Measurements from ENCODE around the gene YIPF6. TPM values are rescaled to one million over a fixed set of nuclear protein-coding genes. Genes with fewer than 3 reads are reported as not detected.
"Not testable (repeated sequence)": the region's sequence is repeated elsewhere in the genome, so short reads cannot be mapped to it uniquely, and the experiment has no call there.

YIPF6 gene, protein sequence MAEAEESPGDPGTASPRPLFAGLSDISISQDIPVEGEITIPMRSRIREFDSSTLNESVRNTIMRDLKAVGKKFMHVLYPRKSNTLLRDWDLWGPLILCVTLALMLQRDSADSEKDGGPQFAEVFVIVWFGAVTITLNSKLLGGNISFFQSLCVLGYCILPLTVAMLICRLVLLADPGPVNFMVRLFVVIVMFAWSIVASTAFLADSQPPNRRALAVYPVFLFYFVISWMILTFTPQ
- total RNA-seq (2014; rRNA removed; shearing (Covaris generic)), result 21.3 and 32.0 TPM in 2 replicates

DNA sequence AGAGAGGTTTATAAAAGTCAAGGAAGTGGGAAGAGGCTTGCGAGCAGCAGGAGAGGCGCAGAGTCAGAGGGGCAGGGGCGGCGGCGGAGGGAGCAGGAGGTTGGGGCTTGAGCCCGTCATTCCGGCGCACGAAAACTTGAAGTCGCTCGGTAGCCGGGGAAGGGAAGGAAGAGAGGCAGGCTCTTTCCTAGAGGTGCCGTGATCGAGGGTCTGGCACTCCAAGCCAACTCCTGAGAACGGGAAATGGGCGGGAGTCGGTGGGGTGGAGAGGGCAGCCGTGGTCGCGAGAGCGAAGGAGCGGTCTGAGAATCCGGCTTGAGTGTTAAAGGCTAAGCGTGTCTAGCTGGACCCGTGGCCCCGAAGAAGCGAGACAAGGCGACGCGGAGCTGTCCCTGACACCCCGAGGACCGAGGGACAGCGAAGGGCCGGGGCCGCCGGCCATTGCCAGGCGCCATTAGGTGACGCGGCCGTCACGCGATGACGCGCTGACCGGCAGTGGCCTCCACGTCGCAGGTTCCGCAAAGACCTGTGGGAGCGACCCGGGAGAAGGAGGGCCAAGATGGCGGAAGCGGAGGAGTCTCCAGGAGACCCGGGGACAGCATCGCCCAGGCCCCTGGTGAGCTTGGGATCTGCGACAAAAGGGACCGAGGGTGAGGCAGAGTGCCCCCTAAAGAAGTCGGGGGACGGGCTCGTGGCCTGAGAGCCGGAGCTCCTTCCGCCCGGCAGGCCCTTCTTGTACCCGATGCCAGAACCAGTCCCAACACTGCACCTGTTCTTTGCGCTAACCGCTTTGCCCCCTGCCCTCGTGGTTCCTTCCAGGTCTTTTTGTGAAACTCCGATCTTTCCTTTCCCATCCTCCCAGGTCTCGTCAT is at the start of gene YIPF6:
Gene YIPF6 (plus strand): TSS at position 544 of the 872 bp plus-strand sequence. CDS start 16 bp downstream, at position 560.
- peaks cover 3% of the 10 kb centered on the region; the same call in 1 of the 2 replicates for H3K4me1 ChIP-seq (replicated peaks)
- DNase-seq (ENCODE audit: low read depth in 1 of 2, low spot score in 2 of 2), result peak; percentile 77 to 83
- no peaks in the 10 kb centered on the region for H3K27me3 ChIP-seq (replicated peaks)
- H3K9me3 ChIP-seq (replicated peaks), result no peaks in the 10 kb centered on the region
- peaks cover 13% of the 10 kb centered on the region for H3K36me3 ChIP-seq
- H3K4me3 ChIP-seq, result peak within 1 kb of the TSS; percentile 83
- peak within 1 kb of the TSS; percentile 99 for H3K27ac ChIP-seq

GRCh38 chrX:68451720-68452119 is 47.1 kb upstream of the YIPF6 start:
- no peaks in the 10 kb centered on the region for H3K9me3 ChIP-seq (replicated peaks)
- no peak for DNase-seq (ENCODE audit: low read depth in 1 of 2, low spot score in 2 of 2)
- H3K36me3 ChIP-seq, result no peaks in the 10 kb centered on the region
- no peak overlapping the region for H3K27ac ChIP-seq
- H3K4me3 ChIP-seq, result no peak overlapping the region
- H3K4me1 ChIP-seq (replicated peaks), result no peaks in the 10 kb centered on the region; the same call in 1 of the 2 replicates
- H3K27me3 ChIP-seq (replicated peaks), result no peaks in the 10 kb centered on the region

- Histone ChIP-seq H3K4me3 (no peak overlapping the region), H3K9me3 (replicated peaks) (no peaks in the 10 kb centered on the region), H3K4me1 (replicated peaks) (no peaks in the 10 kb centered on the region; the same call in 1 of the 2 replicates), H3K27ac (no peak overlapping the region), H3K27me3 (replicated peaks) (no peaks in the 10 kb centered on the region), H3K36me3 (no peaks in the 10 kb centered on the region)
- DNase-seq (ENCODE audit: low read depth in 1 of 2, low spot score in 2 of 2), result no peak
These were observed 44.2 kb upstream of the YIPF6 start for GRCh38 chrX:68454476-68455150.

DNA sequence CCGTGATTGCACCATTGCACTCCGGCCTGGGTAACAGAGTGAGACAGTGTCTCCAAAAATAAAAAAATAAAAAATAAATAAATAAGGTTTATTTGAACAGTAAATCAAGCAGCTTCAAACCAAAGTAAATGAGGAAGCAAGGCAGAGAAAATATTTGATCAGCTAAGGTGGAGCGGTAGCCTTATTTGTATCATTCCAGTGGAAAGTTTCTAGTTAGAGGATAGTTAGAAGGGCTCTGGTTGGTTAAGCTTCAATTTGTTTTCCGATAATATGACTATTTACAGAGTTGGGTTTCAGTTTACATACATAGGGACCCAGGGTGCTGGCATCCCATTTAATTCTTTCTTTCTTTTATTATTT is 43.7 kb upstream of the YIPF6 start:
- no peak overlapping the region for H3K27ac ChIP-seq
- H3K9me3 ChIP-seq (replicated peaks), result no peaks in the 10 kb centered on the region
- H3K36me3 ChIP-seq, result no peaks in the 10 kb centered on the region
- no peak overlapping the region for H3K4me3 ChIP-seq
- no peaks in the 10 kb centered on the region for H3K27me3 ChIP-seq (replicated peaks)
- H3K4me1 ChIP-seq (replicated peaks), result no peaks in the 10 kb centered on the region; the same call in 1 of the 2 replicates
- DNase-seq (ENCODE audit: low read depth in 1 of 2, low spot score in 2 of 2), result no peak

GRCh38 chrX:68461093-68461492 is 37.8 kb upstream of the YIPF6 start:
- Histone ChIP-seq H3K4me3 (no peak overlapping the region), H3K36me3 (no peaks in the 10 kb centered on the region), H3K4me1 (replicated peaks) (peaks cover 18% of the 10 kb centered on the region), H3K9me3 (replicated peaks) (no peaks in the 10 kb centered on the region), H3K27ac (peak overlapping the region; percentile 88), H3K27me3 (replicated peaks) (no peaks in the 10 kb centered on the region)
- DNase-seq (ENCODE audit: low read depth in 1 of 2, low spot score in 2 of 2), result peak in 1 of 2 experiments; percentile 9

GRCh38 chrX:68461576-68461975 is 37.3 kb upstream of the YIPF6 start:
- H3K4me1 ChIP-seq (replicated peaks), result peaks cover 18% of the 10 kb centered on the region
- no peaks in the 10 kb centered on the region for H3K27me3 ChIP-seq (replicated peaks)
- H3K9me3 ChIP-seq (replicated peaks), result no peaks in the 10 kb centered on the region
- peak in 1 of 2 experiments; percentile 19 for DNase-seq (ENCODE audit: low read depth in 1 of 2, low spot score in 2 of 2)
- H3K27ac ChIP-seq, result peak overlapping the region; percentile 88
- no peaks in the 10 kb centered on the region for H3K36me3 ChIP-seq
- no peak overlapping the region for H3K4me3 ChIP-seq

DNA sequence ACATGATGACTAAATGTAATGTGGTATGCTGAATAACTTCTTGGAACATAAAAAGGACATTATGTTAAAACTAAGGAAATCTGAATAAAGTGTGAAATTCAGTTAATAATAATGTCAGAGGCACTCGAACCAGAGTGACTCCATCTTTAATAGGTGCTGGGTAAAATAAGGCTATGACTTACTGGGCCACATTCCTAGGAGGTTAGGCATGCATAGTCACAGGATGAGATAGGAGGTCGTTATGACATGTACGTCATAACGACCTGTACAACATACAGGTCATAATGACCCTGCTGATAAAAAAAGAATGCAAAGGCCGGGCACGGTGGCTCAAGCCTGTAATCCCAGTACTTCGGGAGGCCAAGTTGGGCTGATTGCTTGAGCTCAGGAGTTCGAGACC is 36.7 kb upstream of the YIPF6 start:
- no peaks in the 10 kb centered on the region for H3K27me3 ChIP-seq (replicated peaks)
- H3K4me1 ChIP-seq (replicated peaks), result peaks cover 18% of the 10 kb centered on the region
- no peaks in the 10 kb centered on the region for H3K36me3 ChIP-seq
- DNase-seq (ENCODE audit: low read depth in 1 of 2, low spot score in 2 of 2), result peak in 1 of 2 experiments; percentile 12
- H3K4me3 ChIP-seq, result no peak overlapping the region
- peak overlapping the region; percentile 88 for H3K27ac ChIP-seq
- no peaks in the 10 kb centered on the region for H3K9me3 ChIP-seq (replicated peaks)

DNA sequence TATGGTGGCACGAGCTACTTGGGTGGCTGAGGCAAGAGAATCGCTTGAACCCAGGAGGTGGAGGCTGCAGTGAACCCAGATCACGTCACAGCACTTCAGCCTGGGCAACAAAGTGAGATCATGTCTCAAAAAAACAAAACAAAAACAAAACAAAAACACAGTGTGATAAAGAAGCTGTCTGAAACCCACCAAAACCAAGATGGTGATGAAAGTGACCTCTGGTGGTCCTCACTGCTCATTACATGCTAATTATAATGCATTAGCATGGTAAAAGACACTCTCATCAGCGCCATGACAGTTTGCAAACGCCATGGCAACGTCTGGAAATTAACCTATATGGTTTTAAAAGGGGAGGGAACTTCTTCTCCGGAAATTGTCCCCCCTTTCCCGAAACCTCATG is 36.2 kb upstream of the YIPF6 start:
- Histone ChIP-seq H3K9me3 (replicated peaks) (no peaks in the 10 kb centered on the region), H3K27ac (peak overlapping the region; percentile 88), H3K36me3 (no peaks in the 10 kb centered on the region), H3K27me3 (replicated peaks) (no peaks in the 10 kb centered on the region), H3K4me1 (replicated peaks) (peaks cover 18% of the 10 kb centered on the region), H3K4me3 (no peak overlapping the region)
- DNase-seq (ENCODE audit: low read depth in 1 of 2, low spot score in 2 of 2), result peak in 1 of 2 experiments; percentile 56

- Histone ChIP-seq H3K4me1 (replicated peaks) (peaks cover 18% of the 10 kb centered on the region), H3K9me3 (replicated peaks) (no peaks in the 10 kb centered on the region), H3K27me3 (replicated peaks) (no peaks in the 10 kb centered on the region), H3K27ac (no peak overlapping the region), H3K36me3 (no peaks in the 10 kb centered on the region), H3K4me3 (no peak overlapping the region)
- DNase-seq (ENCODE audit: low read depth in 1 of 2, low spot score in 2 of 2), result no peak
These were observed 35.0 kb upstream of the YIPF6 start for GRCh38 chrX:68463880-68464279.

- Histone ChIP-seq H3K36me3 (no peaks in the 10 kb centered on the region), H3K4me3 (no peak overlapping the region), H3K9me3 (replicated peaks) (no peaks in the 10 kb centered on the region), H3K27me3 (replicated peaks) (no peaks in the 10 kb centered on the region), H3K27ac (no peak overlapping the region), H3K4me1 (replicated peaks) (peaks cover 18% of the 10 kb centered on the region)
- DNase-seq (ENCODE audit: low read depth in 1 of 2, low spot score in 2 of 2), result no peak
These were observed 34.1 kb upstream of the YIPF6 start for GRCh38 chrX:68464796-68465195.

- Histone ChIP-seq H3K36me3 (no peaks in the 10 kb centered on the region), H3K27me3 (replicated peaks) (no peaks in the 10 kb centered on the region), H3K9me3 (replicated peaks) (no peaks in the 10 kb centered on the region), H3K4me3 (no peak overlapping the region), H3K27ac (no peak overlapping the region), H3K4me1 (replicated peaks) (no peaks in the 10 kb centered on the region)
- DNase-seq (ENCODE audit: low read depth in 1 of 2, low spot score in 2 of 2), result no peak
These were observed 17.9 kb upstream of the YIPF6 start for GRCh38 chrX:68480969-68481368.

GRCh38 chrX:68486198-68486597 is 12.7 kb upstream of the YIPF6 start:
- not testable (repeated sequence) for H3K4me3 ChIP-seq; H3K4me1 ChIP-seq (replicated peaks); H3K27ac ChIP-seq; H3K36me3 ChIP-seq; H3K27me3 ChIP-seq (replicated peaks); DNase-seq (ENCODE audit: low read depth in 1 of 2, low spot score in 2 of 2); H3K9me3 ChIP-seq (replicated peaks)

GRCh38 chrX:68487254-68487653 is 11.6 kb upstream of the YIPF6 start:
- H3K27ac ChIP-seq, result no peak overlapping the region
- no peak for DNase-seq (ENCODE audit: low read depth in 1 of 2, low spot score in 2 of 2)
- H3K27me3 ChIP-seq (replicated peaks), result no peaks in the 10 kb centered on the region
- H3K4me1 ChIP-seq (replicated peaks), result no peaks in the 10 kb centered on the region
- no peaks in the 10 kb centered on the region for H3K9me3 ChIP-seq (replicated peaks)
- H3K36me3 ChIP-seq, result no peaks in the 10 kb centered on the region
- no peak overlapping the region for H3K4me3 ChIP-seq

DNA sequence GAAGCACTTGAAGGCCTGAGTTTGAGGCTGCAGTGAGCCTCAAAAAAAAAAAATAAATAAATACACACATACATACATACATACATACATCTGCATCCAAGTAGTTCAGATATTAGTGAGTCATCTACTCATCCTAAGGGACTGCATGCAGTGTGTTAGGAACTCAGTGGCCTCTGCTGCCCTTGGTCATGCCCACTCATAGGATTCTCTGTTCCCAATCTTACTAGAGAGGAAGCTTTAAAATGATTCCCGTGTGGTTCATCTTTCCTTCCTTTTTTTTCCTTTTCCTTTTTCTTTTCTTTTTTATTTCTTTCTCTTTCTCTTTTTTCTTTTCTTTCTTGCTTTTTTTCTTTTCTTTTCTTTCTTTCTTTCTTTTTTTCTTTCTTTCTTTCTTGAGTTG is 10.9 kb upstream of the YIPF6 start:
- Histone ChIP-seq H3K4me3 (no peak overlapping the region), H3K4me1 (replicated peaks) (no peaks in the 10 kb centered on the region), H3K27ac (no peak overlapping the region), H3K27me3 (replicated peaks) (no peaks in the 10 kb centered on the region), H3K9me3 (replicated peaks) (no peaks in the 10 kb centered on the region), H3K36me3 (no peaks in the 10 kb centered on the region)
- DNase-seq (ENCODE audit: low read depth in 1 of 2, low spot score in 2 of 2), result no peak
